Neural cell (in vitro differentiated cells): ENCODE data around the gene HEXD. TPM values are rescaled to one million over a fixed set of nuclear protein-coding genes. Genes with fewer than 3 reads are reported as not detected.

Experiments used
- H2AFZ ChIP-seq: fragments of 200-600, 300-800 bp; sonication (generic), shearing (Covaris generic); 2 replicates; pipeline ENCODE4 v1.6.0; 2014; ENCODE audit warnings: low read depth, mild to moderate bottlenecking, antibody characterized with exemption, low read length, moderate library complexity
- H3F3A ChIP-seq: fragments of 200-600 bp; shearing (Covaris generic); 2 replicates; pipeline ENCODE4 v1.6.1; 2016; ENCODE audit warnings: mild to moderate bottlenecking, moderate library complexity, mixed read lengths, antibody characterized with exemption, low read length; ENCODE audit not compliant: insufficient read depth, poor library complexity, severe bottlenecking
- H3K27ac ChIP-seq: fragments of 200-600, 300-800 bp; sonication (generic), shearing (Covaris generic); 2 replicates; pipeline ENCODE4 v1.5.1; 2014; ENCODE audit warnings: mild to moderate bottlenecking, low read length, moderate library complexity
- H3K27me3 ChIP-seq: fragments of 300-800, 200-600 bp; sonication (generic), shearing (Covaris generic); 2 replicates; pipeline ENCODE4 v1.6.0; 2014; ENCODE audit warnings: mild to moderate bottlenecking, low read depth, low read length, moderate library complexity; ENCODE audit not compliant: insufficient read depth
- H3K36me3 ChIP-seq: fragments of 300-800, 200-600 bp; sonication (generic), shearing (Covaris generic); 2 replicates; pipeline ENCODE4 v1.5.1; 2014; ENCODE audit warnings: mild to moderate bottlenecking, antibody characterized with exemption, low read length, moderate library complexity; ENCODE audit not compliant: insufficient read depth
- H3K4me2 ChIP-seq: fragments of 300-800, 200-600 bp; sonication (generic), shearing (Covaris generic); 2 replicates; pipeline ENCODE4 v1.6.0; 2014; ENCODE audit warnings: mild to moderate bottlenecking, low read length
- H3K4me3 ChIP-seq: fragments of 300-800, 200-600 bp; sonication (generic), shearing (Covaris generic); 2 replicates; pipeline ENCODE4 v1.5.1; 2014; ENCODE audit warnings: mild to moderate bottlenecking, low read length, moderate library complexity
- H3K79me2 ChIP-seq: fragments of 200-600 bp; shearing (Covaris generic); replicated peaks from 2 replicates; pipeline ENCODE4 v1.6.0; 2014; ENCODE audit warnings: mild to moderate bottlenecking, low read length, moderate library complexity; ENCODE audit not compliant: insufficient read depth
- H3K9ac ChIP-seq: fragments of 300-800, 200-600 bp; sonication (generic), shearing (Covaris generic); 2 replicates; pipeline ENCODE4 v1.6.1; 2016; ENCODE audit warnings: mild to moderate bottlenecking, low read length, mixed read lengths
- H3K9me2 ChIP-seq: fragments of 200-600 bp; shearing (Covaris generic); 2 replicates; pipeline ENCODE4 v1.6.1; 2016; ENCODE audit warnings: mild to moderate bottlenecking, low read length, mixed read lengths; ENCODE audit not compliant: insufficient read depth
- H3K9me3 ChIP-seq: fragments of 200-600, 300-800 bp; sonication (generic), shearing (Covaris generic); 2 replicates; pipeline ENCODE4 v1.6.1; 2016; ENCODE audit warnings: mild to moderate bottlenecking, mixed run types, low read length, moderate library complexity, mixed read lengths
- H4K20me1 ChIP-seq: fragments of 200-600 bp; shearing (Covaris generic); 2 replicates; pipeline ENCODE4 v1.6.1; 2016; ENCODE audit warnings: mild to moderate bottlenecking, mixed run types; ENCODE audit not compliant: insufficient read depth
- EP300 ChIP-seq: fragments of 450-650 bp; conservative IDR thresholded peaks from 2 replicates; pipeline ENCODE4 v1.6.1; 2014; ENCODE audit warnings: antibody characterized with exemption, mild to moderate bottlenecking, moderate library complexity; ENCODE audit not compliant: poor library complexity, severe bottlenecking
- EZH2 ChIP-seq: fragments of 200-600, 300-800 bp; shearing (Covaris generic), sonication (generic); IDR thresholded peaks from 2 replicates; pipeline ENCODE4 v1.6.1; 2014; ENCODE audit warnings: antibody characterized with exemption, low read length, borderline replicate concordance, mild to moderate bottlenecking; ENCODE audit not compliant: insufficient read depth, poor library complexity, severe bottlenecking
- MXI1 ChIP-seq: fragments of 450-650 bp; conservative IDR thresholded peaks from 2 replicates; pipeline ENCODE4 v1.6.1; 2014; ENCODE audit warnings: antibody characterized with exemption, mild to moderate bottlenecking; ENCODE audit not compliant: poor library complexity, severe bottlenecking
- POLR2AphosphoS5 ChIP-seq: IDR thresholded peaks from 2 replicates; pipeline ENCODE4 v1.6.1; 2012
- RAD21 ChIP-seq: fragments of 450-650 bp; conservative IDR thresholded peaks from 2 replicates; pipeline ENCODE4 v1.6.1; 2014; ENCODE audit warnings: antibody characterized with exemption, mild to moderate bottlenecking, moderate library complexity
- REST ChIP-seq: IDR thresholded peaks from 2 replicates; pipeline ENCODE4 v1.6.1; 2012; ENCODE audit warnings: borderline replicate concordance
- SMC3 ChIP-seq: fragments of 450-650 bp; conservative IDR thresholded peaks from 2 replicates; pipeline ENCODE4 v1.6.1; 2014; ENCODE audit warnings: antibody characterized with exemption, mild to moderate bottlenecking, moderate library complexity; ENCODE audit not compliant: poor library complexity
- TAF1 ChIP-seq: IDR thresholded peaks from 2 replicates; pipeline ENCODE4 v1.6.1; 2012; ENCODE audit warnings: low read depth
- polyA plus RNA-seq: library from polyadenylated mRNA; depleted of rRNA; stranded (reverse); fragments of >200 nt; gene quantifications from 2 replicates; pipeline ENCODE4 v1.2.3, GENCODE V29; 2014
- TF ChIP-seq, protein P1 (sequence below): fragments of 450-650 bp; IDR thresholded peaks from 2 replicates; pipeline ENCODE4 v1.5.1; 2014; ENCODE audit warnings: antibody characterized with exemption, mild to moderate bottlenecking, moderate library complexity; ENCODE audit not compliant: poor library complexity, severe bottlenecking

HEXD gene
- polyA plus RNA-seq, 1 donor from 2014 or later: 72.8 TPM

GRCh38 chr17:82463925-82464566 is 45.9 kb downstream of the HEXD start:
- Histone ChIP-seq H3K9me2 (no peaks in the 10 kb centered on the region), H3K36me3 (no peaks in the 10 kb centered on the region), H4K20me1 (peaks cover 5% of the 10 kb centered on the region), H3K9ac (no peak overlapping the region), H3F3A (no peaks in the 10 kb centered on the region), H2AFZ (no peak overlapping the region), H3K4me2 (no peak overlapping the region), H3K79me2 (peaks cover 18% of the 10 kb centered on the region), H3K27me3 (no peaks in the 10 kb centered on the region), H3K9me3 (no peaks in the 10 kb centered on the region), H3K4me3 (no peak overlapping the region), H3K27ac (no peak overlapping the region)
- TF ChIP-seq MXI1 (no peak), EP300 (no peak), RAD21 (no peak), POLR2AphosphoS5 (no peak), TAF1 (no peak), EZH2 (no peak), REST (no peak), SMC3 (no peak)
- TF ChIP-seq, protein P1, sequence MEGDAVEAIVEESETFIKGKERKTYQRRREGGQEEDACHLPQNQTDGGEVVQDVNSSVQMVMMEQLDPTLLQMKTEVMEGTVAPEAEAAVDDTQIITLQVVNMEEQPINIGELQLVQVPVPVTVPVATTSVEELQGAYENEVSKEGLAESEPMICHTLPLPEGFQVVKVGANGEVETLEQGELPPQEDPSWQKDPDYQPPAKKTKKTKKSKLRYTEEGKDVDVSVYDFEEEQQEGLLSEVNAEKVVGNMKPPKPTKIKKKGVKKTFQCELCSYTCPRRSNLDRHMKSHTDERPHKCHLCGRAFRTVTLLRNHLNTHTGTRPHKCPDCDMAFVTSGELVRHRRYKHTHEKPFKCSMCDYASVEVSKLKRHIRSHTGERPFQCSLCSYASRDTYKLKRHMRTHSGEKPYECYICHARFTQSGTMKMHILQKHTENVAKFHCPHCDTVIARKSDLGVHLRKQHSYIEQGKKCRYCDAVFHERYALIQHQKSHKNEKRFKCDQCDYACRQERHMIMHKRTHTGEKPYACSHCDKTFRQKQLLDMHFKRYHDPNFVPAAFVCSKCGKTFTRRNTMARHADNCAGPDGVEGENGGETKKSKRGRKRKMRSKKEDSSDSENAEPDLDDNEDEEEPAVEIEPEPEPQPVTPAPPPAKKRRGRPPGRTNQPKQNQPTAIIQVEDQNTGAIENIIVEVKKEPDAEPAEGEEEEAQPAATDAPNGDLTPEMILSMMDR: no peak

DNA sequence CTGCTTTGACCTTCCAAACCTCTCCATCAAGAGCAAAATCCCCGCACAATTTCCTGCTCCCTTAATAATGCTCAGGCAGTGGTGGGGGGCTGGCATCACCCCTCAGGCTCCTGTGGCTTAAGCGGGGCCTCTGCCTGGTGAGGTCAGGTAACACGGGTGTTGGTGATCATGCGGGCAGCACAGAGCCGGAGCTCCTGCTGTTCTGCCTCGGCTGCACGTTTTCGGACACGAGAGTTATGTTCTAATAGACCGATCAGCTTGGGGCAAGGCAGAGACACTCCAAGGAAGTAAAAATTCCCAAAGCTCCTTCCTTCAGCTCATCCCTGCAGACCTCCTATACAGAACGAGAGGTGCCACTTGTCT is 46.4 kb downstream of the HEXD start:
- Histone ChIP-seq H3K27me3 (no peaks in the 10 kb centered on the region), H3K9ac (no peak overlapping the region), H3K36me3 (no peaks in the 10 kb centered on the region), H3K79me2 (peaks cover 13% of the 10 kb centered on the region), H3K9me2 (no peaks in the 10 kb centered on the region), H3K27ac (no peak overlapping the region), H3K4me3 (no peak overlapping the region), H4K20me1 (peaks cover 5% of the 10 kb centered on the region), H3F3A (no peaks in the 10 kb centered on the region), H2AFZ (no peak overlapping the region), H3K9me3 (no peaks in the 10 kb centered on the region), H3K4me2 (no peak overlapping the region)
- TF ChIP-seq, protein P1: no peak
- TF ChIP-seq SMC3 (no peak), REST (no peak), TAF1 (no peak), EP300 (no peak)
